ENCODE measurements around the gene FUT8. TPM values are rescaled to one million over a fixed set of nuclear protein-coding genes. Genes with fewer than 3 reads are reported as not detected.

Gene FUT8
- total RNA-seq, 1 experiment from 2014 or later, result 42.3 TPM

GRCh38 chr14:65413739-65414045 lies 1.2 kb downstream of the FUT8 start:
- no peaks in the 10 kb centered on the region; the same call in 1 of the 2 replicates for H4K20me1 ChIP-seq (ENCODE audit: insufficient read depth)
- no peak overlapping the region for H2AFZ ChIP-seq (ENCODE audit: low read depth, low read length, poor library complexity, severe bottlenecking)
- RAD21 ChIA-PET (ENCODE audit: low non-redundant PET in 1 of 2, low total read pairs in 2 of 2, uncharacterized antibody in 2 of 2, unreplicated experiment in 2 of 2), result no interaction called here
- H3K4me3 ChIP-seq (replicated peaks in 1 of 2; ENCODE audit: low read depth in 1 of 2, low read length in 2 of 2), result peak overlapping the region; percentile 71 to 91
- no peaks in the 10 kb centered on the region for H3K9me3 ChIP-seq (ENCODE audit: control insufficient read depth in 1 of 2, insufficient read depth in 1 of 2, low read depth in 1 of 2, low read length in 2 of 2)
- peaks cover 2 to 21% of the 10 kb centered on the region in 2 experiments; a peak in 2 of 4 replicates for H3K4me1 ChIP-seq (ENCODE audit: control insufficient read depth in 1 of 2, insufficient read depth in 2 of 2, low read length in 2 of 2)
- CTCF ChIA-PET, result interaction anchor here (1.2 to 4.8 kb wide), 2 partner anchors 250 to 547 kb away, joined by 6 to 65 read pairs; no protein-coding TSS in a partner anchor
- DNase-seq (ENCODE audit: low read depth, low spot score) (no peak), ATAC-seq (no peak)
- TF ChIP-seq ATF3 (IDR thresholded peaks at IDR 0.05) (no peak), CBX3 (IDR thresholded peaks at IDR 0.05; ENCODE audit: low read depth) (no peak), EGR1 (IDR thresholded peaks at IDR 0.05; ENCODE audit: low read depth) (no peak), YY1 (IDR thresholded peaks at IDR 0.05; ENCODE audit: extremely low read depth, insufficient replicate concordance, low read depth, low read length) (no peak), ZBTB33 (IDR thresholded peaks at IDR 0.05; ENCODE audit: extremely low read depth, insufficient replicate concordance, low read length) (no peak), REST (IDR thresholded peaks at IDR 0.05; ENCODE audit: low read depth) (no peak), RAD21 (IDR thresholded peaks at IDR 0.05; ENCODE audit: low read depth) (no peak), FOSL1 (IDR thresholded peaks at IDR 0.05; ENCODE audit: low read depth) (no peak), JUND (IDR thresholded peaks at IDR 0.05) (no peak)
- H3K9ac ChIP-seq (ENCODE audit: low read length), result peak overlapping the region; percentile 78
- peaks cover 46% of the 10 kb centered on the region for H3K79me2 ChIP-seq (ENCODE audit: insufficient read depth, low read length)
- H3K27ac ChIP-seq (ENCODE audit: low read depth, low read length), result no peak overlapping the region
- intact Hi-C loops (cut with micrococcal nuclease), result loop anchor here (1.0 to 5.0 kb wide), 7 partner anchors 126 to 657 kb away; partner anchors contain the start of gene MAX
- H3K36me3 ChIP-seq (ENCODE audit: control insufficient read depth in 1 of 2, insufficient read depth in 2 of 2, low read length in 2 of 2), result no peaks in the 10 kb centered on the region
- no peaks in the 10 kb centered on the region for H3K9me2 ChIP-seq (ENCODE audit: insufficient read depth)
- POLR2A ChIA-PET, result no interaction called here
- H3K27me3 ChIP-seq (ENCODE audit: insufficient read depth, low read length), result no peaks in the 10 kb centered on the region
- peak overlapping the region; percentile 98 for H3K4me2 ChIP-seq (ENCODE audit: low read length)
- no TSS peak for BruUV-seq (replicated peaks)

Measured in HCT116 (cell line).